ENCODE measurements around the gene RAN.
"Not testable (repeated sequence)": the region's sequence is repeated elsewhere in the genome, so short reads cannot be mapped to it uniquely, and the experiment has no call there.

The RAN gene

GRCh38 chr12:130849561-130850417, 22.1 kb upstream of the RAN start:
- no peak for DNase-seq

- no peak for DNase-seq
These were observed 21.3 kb upstream of the RAN start for GRCh38 chr12:130850418-130851021.

DNA sequence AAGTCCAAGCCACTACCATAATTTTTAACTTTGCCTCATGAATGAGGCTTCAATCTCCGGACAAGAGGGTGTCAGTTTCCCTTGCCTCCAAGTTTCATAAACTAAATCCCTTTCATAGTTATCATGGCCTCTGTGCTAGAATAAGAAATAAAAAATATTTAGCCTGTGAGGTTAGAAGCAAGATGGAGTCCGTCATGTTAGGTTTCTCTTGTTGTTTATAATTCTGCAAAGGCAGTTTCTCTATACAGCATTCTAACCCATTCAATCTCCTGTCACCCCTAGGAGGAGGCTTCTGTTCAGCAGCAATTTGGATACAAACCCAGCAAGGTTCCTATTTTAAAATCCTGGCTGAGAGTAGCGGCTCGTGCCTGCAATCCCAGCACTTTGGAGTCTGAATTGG, 15.8 kb upstream of the RAN start:
- DNase-seq = no peak

GRCh38 chr12:130858084-130858483, 13.8 kb upstream of the RAN start:
- no peak for DNase-seq

GRCh38 chr12:130859161-130859560, 12.7 kb upstream of the RAN start:
- DNase-seq = no peak

DNA sequence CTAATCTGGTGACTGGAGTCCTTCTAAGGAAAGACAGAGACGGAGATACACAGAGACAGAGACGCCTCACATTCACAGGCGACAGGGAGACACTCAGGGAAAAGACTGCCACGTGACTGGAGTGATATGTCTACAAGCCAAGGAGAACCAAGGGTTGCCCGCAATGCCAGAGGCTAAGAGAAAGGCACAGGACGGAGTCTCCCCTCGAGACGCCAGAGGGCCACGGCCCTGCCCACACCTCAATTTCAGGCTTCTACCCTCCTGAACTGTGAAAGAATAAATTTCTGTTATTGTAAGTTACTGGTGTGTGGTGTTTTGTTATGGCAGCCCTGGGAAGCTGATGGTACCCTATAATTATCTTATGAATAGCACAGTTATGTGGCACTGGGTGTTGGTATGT, 11.6 kb upstream of the RAN start:
- DNase-seq = no peak

DNA sequence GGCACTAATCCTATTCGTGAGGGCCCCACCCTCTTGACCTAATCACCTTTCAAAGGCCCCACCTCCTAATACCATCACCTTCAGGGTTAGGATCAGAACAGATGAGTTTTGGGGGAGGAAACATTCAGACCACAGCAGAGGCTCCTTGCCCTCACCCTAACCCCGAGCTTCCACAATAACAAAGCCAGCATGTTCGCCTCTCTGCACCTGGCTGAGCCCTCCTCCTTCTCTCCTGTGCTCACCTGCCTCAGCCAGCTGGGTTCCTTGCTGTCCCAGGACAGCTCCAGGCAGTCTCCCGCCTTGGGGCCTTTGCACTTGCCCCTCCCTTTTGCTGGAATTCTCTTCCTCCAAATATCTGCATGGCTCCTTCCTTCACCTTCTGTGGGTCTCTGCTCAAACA, 9.7 kb upstream of the RAN start:
- DNase-seq = no peak

DNA sequence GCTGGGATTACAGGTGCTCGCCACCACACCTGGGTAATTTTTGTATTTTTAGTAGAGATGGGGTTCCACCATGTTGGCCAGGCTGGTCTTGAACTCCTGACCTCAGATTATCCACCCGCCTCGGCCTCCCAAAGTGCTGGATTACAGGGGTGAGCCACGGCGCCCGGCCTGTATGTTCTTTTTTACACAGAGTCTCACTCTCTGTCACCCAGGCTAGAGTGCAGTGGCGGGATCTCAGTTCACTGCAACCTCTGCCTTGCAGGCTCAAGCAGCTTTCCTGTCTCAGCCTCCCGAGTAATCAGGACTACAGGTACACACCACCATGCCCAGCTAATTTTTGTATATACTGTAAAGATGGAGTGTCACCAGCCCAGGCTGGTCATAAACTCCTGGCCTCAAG, 9.1 kb upstream of the RAN start:
- DNase-seq = not testable (repeated sequence)

DNA sequence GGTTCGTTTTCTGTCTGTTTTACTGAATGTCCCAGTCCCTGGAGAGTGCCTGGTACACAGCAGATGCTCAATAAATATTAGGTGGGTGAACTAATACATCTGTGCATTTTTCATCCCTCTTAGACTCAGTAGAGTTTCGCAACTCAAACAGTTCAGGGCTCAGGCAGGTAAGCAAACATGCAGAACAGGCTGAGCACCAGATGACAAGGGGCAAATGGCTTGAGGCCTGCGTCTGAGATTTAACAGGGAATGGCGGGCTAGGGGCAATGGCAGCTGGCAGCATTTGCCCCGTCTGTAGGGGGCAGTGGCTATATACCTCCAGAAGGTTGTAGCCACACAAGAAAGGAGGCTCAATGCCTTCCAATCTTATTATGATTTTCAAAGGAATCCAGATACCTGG, 8.6 kb upstream of the RAN start:
- no peak for DNase-seq

- no peak for DNase-seq
These were observed 3.5 kb upstream of the RAN start for GRCh38 chr12:130868412-130868811.

DNA sequence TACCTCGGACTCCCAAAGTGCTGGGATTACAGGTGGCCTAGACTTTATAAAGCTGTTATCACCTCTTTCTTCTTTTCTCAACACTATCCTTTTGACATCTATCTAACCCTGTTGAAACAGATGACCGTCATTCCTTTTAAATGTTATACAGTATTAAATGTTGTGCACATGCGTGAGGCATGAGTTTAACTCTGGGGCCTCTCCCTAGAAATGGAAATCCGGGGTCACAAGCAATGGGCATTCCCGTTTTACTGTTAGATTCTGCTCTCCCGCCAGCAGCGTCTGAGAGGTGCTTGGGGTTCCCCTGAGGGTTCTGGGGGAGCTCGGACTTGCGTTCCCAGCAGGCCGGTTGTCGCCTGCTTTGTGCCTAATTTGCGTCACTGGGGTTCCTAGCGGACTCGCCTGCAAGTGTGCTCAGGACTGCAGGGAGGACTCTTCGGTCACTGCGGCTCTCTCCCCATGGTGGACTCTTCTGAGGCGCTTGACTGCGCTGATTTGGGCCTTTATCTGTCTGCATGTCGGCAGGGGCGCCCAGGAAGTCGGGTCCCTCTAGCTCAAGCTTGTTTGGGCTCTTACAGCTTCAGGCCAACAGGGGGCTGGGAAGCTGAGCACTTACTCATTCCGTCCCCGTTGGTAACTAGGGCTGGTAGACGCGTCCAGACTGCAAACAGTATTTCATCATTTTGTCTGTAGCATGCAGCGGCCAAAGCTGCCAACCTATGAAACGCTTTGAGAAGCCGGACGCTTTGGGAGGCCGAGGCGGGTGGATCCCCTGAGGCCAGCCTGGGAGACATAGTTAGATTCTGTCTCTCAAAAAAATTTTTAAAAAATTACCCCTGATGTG, 1.2 kb upstream of the RAN start:
- no peak for DNase-seq

GRCh38 chr12:130872179-130873096, 572 bp downstream of the RAN start:
- DNase-seq = no peak

GRCh38 chr12:130873106-130873795, 1.4 kb downstream of the RAN start:
- no peak for DNase-seq

DNA sequence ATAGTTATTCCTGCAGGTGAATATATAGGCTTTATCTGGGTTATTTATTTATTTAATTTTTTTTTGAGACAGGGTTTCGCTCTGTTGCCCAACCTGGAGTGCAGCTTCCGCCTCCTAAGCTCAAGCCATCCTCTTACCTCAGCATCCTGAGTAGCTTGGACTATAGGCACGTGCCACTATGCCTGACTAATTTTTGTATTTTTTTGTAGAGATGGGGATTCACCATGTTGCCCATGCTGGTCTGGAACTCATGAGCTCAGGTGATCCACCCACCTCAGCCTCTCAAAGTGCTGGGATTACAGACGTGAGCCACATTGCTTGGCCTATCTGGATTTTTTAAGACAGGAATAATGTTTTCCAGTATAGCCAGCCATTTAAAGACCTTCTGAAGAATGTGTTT, 2.0 kb downstream of the RAN start:
- no peak for DNase-seq

- DNase-seq = no peak
These were observed 2.8 kb downstream of the RAN start for GRCh38 chr12:130874696-130875095.

DNA sequence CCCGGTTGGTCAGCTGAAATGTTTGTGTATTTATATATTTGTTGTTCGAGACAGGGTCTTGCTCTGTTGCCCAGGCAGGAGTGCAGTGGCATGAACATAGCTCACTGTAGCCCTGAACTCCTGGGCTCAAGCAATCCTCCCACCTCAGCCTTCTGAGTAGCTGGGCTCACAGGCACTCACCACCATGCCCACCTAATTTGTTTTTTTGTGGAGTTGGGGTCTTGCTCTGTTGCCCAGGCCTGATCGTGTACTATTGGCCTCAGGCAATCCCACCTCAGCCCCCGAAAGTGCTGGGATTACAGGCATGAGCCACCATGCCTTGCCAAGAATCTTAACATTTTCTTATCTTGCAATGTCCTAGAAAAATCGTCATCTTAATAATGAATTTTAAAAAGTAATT, 3.3 kb downstream of the RAN start:
- no peak for DNase-seq

DNA sequence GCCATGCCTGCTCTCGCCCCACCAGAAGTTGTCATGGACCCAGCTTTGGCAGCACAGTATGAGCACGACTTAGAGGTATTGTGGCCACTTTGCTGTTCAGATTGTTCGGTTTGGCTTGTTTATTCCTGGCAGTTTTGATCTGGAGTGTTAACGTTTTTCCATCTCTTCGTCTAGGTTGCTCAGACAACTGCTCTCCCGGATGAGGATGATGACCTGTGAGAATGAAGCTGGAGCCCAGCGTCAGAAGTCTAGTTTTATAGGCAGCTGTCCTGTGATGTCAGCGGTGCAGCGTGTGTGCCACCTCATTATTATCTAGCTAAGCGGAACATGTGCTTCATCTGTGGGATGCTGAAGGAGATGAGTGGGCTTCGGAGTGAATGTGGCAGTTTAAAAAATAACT, 3.8 kb downstream of the RAN start:
- not testable (repeated sequence) for DNase-seq

DNA sequence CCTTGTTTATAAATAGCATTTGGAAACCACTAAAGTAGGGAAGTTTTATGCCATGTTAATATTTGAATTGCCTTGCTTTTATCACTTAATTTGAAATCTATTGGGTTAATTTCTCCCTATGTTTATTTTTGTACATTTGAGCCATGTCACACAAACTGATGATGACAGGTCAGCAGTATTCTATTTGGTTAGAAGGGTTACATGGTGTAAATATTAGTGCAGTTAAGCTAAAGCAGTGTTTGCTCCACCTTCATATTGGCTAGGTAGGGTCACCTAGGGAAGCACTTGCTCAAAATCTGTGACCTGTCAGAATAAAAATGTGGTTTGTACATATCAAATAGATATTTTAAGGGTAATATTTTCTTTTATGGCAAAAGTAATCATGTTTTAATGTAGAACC, 4.4 kb downstream of the RAN start:
- no peak for DNase-seq

GRCh38 chr12:130876758-130877157, 4.9 kb downstream of the RAN start:
- DNase-seq = no peak

DNA sequence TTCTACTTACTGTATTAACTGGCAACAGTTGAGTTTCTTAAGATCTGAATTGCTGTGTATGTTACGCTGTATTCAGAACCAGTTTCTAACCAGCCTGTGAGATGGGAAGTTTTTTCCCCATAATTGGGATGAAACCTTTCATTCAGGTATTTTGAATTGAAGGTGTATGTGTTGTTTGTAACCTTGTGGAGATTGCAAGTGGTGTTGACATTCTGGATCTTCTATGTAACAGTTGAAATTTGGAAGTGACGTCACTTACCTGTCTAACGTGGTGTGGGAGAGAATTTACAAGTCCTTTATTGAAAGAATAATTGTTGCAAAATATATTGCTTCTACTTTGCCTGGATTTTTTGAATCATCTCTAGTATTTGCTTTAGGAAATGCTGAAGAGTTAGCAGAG, 5.5 kb downstream of the RAN start:
- no peak for DNase-seq

GRCh38 chr12:130878193-130879185, 6.6 kb downstream of the RAN start:
- no peak for DNase-seq

Data from T1000 (cell line).